Immature natural killer cell (primary cell): Measurements from ENCODE around the gene ELL2. TPM values are rescaled to one million over a fixed set of nuclear protein-coding genes. Genes with fewer than 3 reads are reported as not detected.
"Not testable (repeated sequence)": the region's sequence is repeated elsewhere in the genome, so short reads cannot be mapped to it uniquely, and the experiment has no call there.

ENCODE experiments used
- DNase-seq, 3 donors: peaks; one replicate each; pipeline ENCODE4 v3.0.0; 2022; ENCODE audit warnings: mixed read lengths in 1 of 3
- H3K27ac Mint-ChIP-seq, 6 donors: one replicate each; pipeline ENCODE4 v1.8.0; 2020; ENCODE audit warnings: mixed read lengths in 6 of 6, mild to moderate bottlenecking in 5 of 6, inconsistent platforms in 4 of 6, moderate library complexity in 3 of 6
- H3K27me3 Mint-ChIP-seq, 3 donors: one replicate each; pipeline ENCODE4 v1.8.0; 2020 to 2021; ENCODE audit warnings: low read depth in 3 of 3, mild to moderate bottlenecking in 3 of 3, mixed read lengths in 3 of 3, moderate library complexity in 3 of 3, inconsistent platforms in 1 of 3
- H3K36me3 Mint-ChIP-seq, 3 donors: one replicate each; pipeline ENCODE4 v1.8.0; 2020; ENCODE audit warnings: mixed read lengths in 3 of 3, inconsistent platforms in 2 of 3, mild to moderate bottlenecking in 2 of 3
- H3K4me1 Mint-ChIP-seq, 2 donors: one replicate each; pipeline ENCODE4 v1.8.0; 2020; ENCODE audit warnings: inconsistent platforms in 2 of 2, mild to moderate bottlenecking in 2 of 2, mixed read lengths in 2 of 2, moderate library complexity in 1 of 2
- H3K4me3 Mint-ChIP-seq, 5 donors: one replicate each; pipeline ENCODE4 v1.8.0; 2020; ENCODE audit warnings: mild to moderate bottlenecking in 5 of 5, mixed read lengths in 5 of 5, inconsistent platforms in 3 of 5, moderate library complexity in 3 of 5
- H3K9me3 Mint-ChIP-seq, 6 donors: one replicate each; pipeline ENCODE4 v1.8.0; 2020; ENCODE audit warnings: mild to moderate bottlenecking in 6 of 6, mixed read lengths in 6 of 6, inconsistent platforms in 4 of 6, moderate library complexity in 3 of 6
- polyA plus RNA-seq, 3 donors: library from polyadenylated mRNA; unstranded; fragments of 300-500 nt; fragmentation: Illumina TruSeq; gene quantifications; one replicate each; pipeline ENCODE4 v1.2.3, GENCODE V29; 2021

Gene ELL2
- polyA plus RNA-seq, 3 donors from 2014 or later, result 2.7 to 5.4 (median 5.2) TPM

GRCh38 chr5:95881833-95882232, 79.8 kb downstream of the ELL2 start:
- no peak for DNase-seq
- H3K9me3 Mint-ChIP-seq, result no peaks in the 10 kb centered on the region
- no peaks in the 10 kb centered on the region for H3K4me1 Mint-ChIP-seq
- H3K36me3 Mint-ChIP-seq, result peaks cover 0 to 7% (median 0%) of the 10 kb centered on the region in 3 donors
- H3K27me3 Mint-ChIP-seq, result peaks cover 0 to 3% (median 2%) of the 10 kb centered on the region in 3 donors
- H3K4me3 Mint-ChIP-seq, result no peak overlapping the region
- no peak overlapping the region for H3K27ac Mint-ChIP-seq

GRCh38 chr5:95880081-95880926, 81.3 kb downstream of the ELL2 start:
- Mint-ChIP-seq H3K4me1 (no peaks in the 10 kb centered on the region), H3K4me3 (no peak overlapping the region), H3K36me3 (peaks cover 0 to 2% (median 0%) of the 10 kb centered on the region in 3 donors), H3K27ac (no peak overlapping the region), H3K27me3 (peaks cover 0 to 4% (median 2%) of the 10 kb centered on the region in 3 donors), H3K9me3 (no peaks in the 10 kb centered on the region)
- no peak for DNase-seq

DNA sequence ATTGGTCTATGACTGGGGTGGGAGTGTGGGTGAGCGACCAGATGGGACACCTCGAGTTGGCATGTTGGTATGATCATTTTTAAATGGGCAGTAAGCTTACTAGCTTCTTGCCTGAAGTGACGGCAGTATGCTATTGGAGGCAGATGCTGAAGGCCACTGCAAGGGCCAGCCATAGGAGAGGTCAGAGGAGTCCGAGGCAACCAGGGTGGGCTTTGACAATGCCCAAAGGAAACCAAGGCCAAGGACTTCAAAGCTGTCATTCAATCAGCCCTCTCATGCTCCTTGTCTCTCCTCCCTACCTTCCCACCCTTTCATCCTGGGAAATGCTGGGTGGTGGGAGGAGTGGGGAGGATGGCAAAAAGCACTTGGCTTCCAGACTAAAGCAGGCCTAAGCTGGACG, 82.0 kb downstream of the ELL2 start:
- Mint-ChIP-seq H3K4me1 (no peaks in the 10 kb centered on the region), H3K27me3 (peaks cover 0 to 4% (median 2%) of the 10 kb centered on the region in 3 donors), H3K27ac (no peak overlapping the region), H3K4me3 (no peak overlapping the region), H3K36me3 (no peaks in the 10 kb centered on the region), H3K9me3 (no peaks in the 10 kb centered on the region)
- DNase-seq, result no peak

DNA sequence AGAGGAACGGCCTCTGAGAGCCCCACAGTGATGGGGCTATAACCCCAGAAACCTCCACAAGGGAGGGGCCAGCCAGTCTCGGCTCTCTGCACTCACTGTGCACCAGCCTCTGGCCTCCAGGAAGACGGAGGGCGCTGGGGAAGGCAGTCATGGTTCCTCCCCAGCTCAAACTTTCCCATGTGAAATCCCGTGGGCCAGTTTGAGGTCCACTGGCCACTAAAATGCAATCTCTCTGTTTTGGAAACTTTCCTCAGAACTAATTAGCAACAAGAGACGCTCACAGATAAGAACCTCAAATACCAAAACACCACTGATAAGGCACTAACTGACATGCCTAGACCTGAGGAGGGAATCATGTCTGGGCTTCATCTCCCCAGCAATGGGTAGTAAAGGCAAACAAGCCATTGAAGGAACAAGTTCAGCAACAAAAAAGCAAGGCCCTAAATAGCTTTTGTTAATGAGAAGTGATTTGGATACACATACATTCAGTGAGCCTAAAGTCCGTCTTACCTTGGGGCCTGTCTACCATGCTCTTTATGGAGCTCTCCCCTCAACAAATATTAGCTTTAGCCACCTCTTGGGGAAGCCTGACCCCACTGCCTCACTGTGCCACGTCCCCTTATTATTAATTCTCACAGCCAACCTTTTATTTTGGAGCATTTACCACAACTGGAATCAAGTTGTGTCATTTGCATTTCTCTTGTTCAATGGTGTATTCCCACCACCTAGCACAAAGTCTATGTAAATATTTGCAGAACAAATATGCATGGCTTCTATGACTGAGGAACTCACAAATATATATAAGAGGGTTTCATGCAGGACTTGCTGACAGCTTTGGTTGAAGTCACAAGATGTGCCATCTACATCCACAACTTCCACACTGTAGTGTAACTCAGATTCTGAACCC, 83.0 kb downstream of the ELL2 start:
- Mint-ChIP-seq H3K4me1 (no peaks in the 10 kb centered on the region), H3K4me3 (no peak overlapping the region), H3K9me3 (no peaks in the 10 kb centered on the region), H3K36me3 (no peaks in the 10 kb centered on the region), H3K27ac (peak overlapping the region in 1 of 6 donors; percentile 40), H3K27me3 (peaks cover 0 to 4% (median 2%) of the 10 kb centered on the region in 3 donors)
- DNase-seq, result no peak

DNA sequence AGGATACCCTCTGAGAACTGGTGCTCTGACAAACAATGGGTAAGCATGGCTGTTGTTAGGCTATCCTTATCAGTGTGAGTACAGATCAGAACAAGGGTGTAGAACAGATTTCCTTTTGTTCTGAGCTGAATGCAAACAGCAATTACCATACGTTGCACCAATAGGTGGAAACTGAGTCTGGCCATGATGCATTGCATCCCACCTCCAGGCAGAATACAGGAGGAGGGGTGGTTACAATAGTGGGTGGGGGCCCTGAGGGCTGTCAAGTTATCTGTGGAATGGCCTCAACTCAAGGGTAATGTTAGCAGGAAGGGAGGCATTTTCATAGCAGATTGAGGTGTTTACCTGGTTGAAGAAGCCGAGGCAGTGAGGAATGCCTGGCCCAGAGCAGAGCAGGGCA, 84.9 kb downstream of the ELL2 start:
- H3K4me3 Mint-ChIP-seq, result no peak overlapping the region
- no peaks in the 10 kb centered on the region for H3K9me3 Mint-ChIP-seq
- H3K27ac Mint-ChIP-seq, result no peak overlapping the region
- DNase-seq, result no peak
- H3K27me3 Mint-ChIP-seq, result peaks cover 0 to 10% (median 2%) of the 10 kb centered on the region in 3 donors
- H3K4me1 Mint-ChIP-seq, result no peaks in the 10 kb centered on the region
- H3K36me3 Mint-ChIP-seq, result no peaks in the 10 kb centered on the region

DNA sequence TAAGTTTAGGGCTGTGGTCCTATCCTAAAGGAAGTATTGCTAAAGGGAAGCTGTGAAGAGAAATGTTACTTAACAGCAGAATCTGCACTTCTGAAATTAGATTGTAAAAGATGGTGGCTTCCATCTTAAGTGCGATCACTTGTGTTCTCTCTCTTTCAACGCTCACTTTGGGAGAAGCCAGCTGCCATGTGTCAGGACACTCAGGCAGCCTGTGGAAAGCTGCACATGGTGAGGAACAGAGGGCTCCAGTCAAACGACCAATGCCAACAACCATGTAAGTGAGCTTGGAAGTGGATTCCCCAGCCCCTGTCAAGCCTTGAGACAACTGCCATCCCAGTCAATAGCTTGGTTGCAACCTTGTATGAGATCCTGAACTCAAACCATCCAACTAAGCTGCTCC, 87.4 kb downstream of the ELL2 start:
- no peaks in the 10 kb centered on the region for H3K9me3 Mint-ChIP-seq
- peaks cover 18 to 20% of the 10 kb centered on the region in 2 donors for H3K4me1 Mint-ChIP-seq
- no peak for DNase-seq
- H3K27me3 Mint-ChIP-seq, result peaks cover 0 to 11% (median 1%) of the 10 kb centered on the region in 3 donors
- H3K4me3 Mint-ChIP-seq, result no peak overlapping the region
- H3K27ac Mint-ChIP-seq, result no peak overlapping the region
- no peaks in the 10 kb centered on the region for H3K36me3 Mint-ChIP-seq

DNA sequence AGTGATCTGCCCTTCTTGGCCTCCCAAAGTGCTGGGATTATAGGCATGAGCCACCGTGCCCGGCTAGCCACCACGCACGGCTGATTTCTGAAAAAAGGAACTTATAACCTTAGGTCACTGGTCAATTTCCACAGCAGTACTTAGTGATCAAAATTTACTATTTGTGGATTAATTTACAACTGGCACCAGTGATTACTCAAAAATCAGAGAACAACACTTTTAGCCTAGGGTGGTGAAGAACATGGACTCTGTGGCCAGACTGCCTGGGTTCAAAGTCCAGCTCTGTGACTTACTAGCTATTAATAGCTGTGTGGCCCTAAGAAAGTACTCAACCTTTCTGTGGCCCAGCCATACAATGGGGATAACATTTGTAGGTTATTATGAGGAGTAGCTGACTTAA, 88.3 kb downstream of the ELL2 start:
- no peak overlapping the region for H3K4me3 Mint-ChIP-seq
- no peaks in the 10 kb centered on the region for H3K9me3 Mint-ChIP-seq
- peaks cover 0 to 17% (median 5%) of the 10 kb centered on the region in 3 donors for H3K27me3 Mint-ChIP-seq
- peaks cover 25 to 29% of the 10 kb centered on the region in 2 donors for H3K4me1 Mint-ChIP-seq
- H3K27ac Mint-ChIP-seq, result no peak overlapping the region
- H3K36me3 Mint-ChIP-seq, result no peaks in the 10 kb centered on the region
- DNase-seq, result no peak

GRCh38 chr5:95872346-95873268, 89.0 kb downstream of the ELL2 start:
- Mint-ChIP-seq H3K4me1 (peaks cover 27 to 30% of the 10 kb centered on the region in 2 donors), H3K36me3 (peaks cover 0 to 3% (median 0%) of the 10 kb centered on the region in 3 donors), H3K9me3 (no peaks in the 10 kb centered on the region), H3K27me3 (peaks cover 0 to 18% (median 10%) of the 10 kb centered on the region in 3 donors), H3K4me3 (no peak overlapping the region), H3K27ac (no peak overlapping the region)
- DNase-seq, result no peak

DNA sequence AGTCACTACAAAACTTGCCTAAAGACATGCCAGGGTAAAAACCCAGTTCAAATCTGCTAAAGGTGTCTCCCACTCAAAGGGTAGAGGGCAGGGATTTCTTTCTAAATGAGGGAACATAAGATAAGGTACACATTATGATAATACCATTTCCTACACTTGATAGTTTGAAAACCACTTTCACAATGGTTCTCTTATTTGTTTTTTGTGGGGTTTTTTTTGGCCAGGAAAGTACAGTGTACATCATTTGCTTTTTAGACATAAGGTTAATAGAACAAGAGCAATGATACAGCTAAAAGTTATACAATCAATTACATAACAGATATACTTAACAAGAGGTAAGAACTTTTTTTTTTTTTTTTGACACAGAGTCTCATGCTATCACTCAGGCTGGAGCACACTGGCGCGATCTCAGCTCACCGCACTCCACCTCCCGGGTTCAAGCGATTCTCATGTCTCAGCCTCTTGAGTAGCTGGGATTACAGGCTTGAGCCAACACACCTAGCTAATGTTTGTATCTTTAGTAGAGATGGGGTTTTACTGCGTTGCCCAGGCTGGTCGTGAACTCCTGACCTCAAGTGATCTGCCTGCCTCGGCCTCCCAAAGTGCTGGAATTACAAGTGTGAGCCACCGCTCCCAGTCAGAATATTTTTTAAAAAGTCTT, 90.4 kb downstream of the ELL2 start:
- no peaks in the 10 kb centered on the region for H3K9me3 Mint-ChIP-seq
- H3K36me3 Mint-ChIP-seq, result peaks cover 0 to 3% (median 0%) of the 10 kb centered on the region in 3 donors
- H3K27ac Mint-ChIP-seq, result no peak overlapping the region
- H3K4me1 Mint-ChIP-seq, result peaks cover 27 to 30% of the 10 kb centered on the region in 2 donors
- peaks cover 0 to 14% (median 12%) of the 10 kb centered on the region in 3 donors for H3K27me3 Mint-ChIP-seq
- no peak for DNase-seq
- H3K4me3 Mint-ChIP-seq, result no peak overlapping the region

GRCh38 chr5:95870105-95870672, 91.5 kb downstream of the ELL2 start:
- H3K36me3 Mint-ChIP-seq, result peaks cover 0 to 3% (median 0%) of the 10 kb centered on the region in 3 donors
- peak overlapping the region in 1 of 5 donors; percentile 47 for H3K4me3 Mint-ChIP-seq
- H3K4me1 Mint-ChIP-seq, result peaks cover 27 to 30% of the 10 kb centered on the region in 2 donors
- H3K27me3 Mint-ChIP-seq, result peaks cover 0 to 14% (median 12%) of the 10 kb centered on the region in 3 donors
- no peak for DNase-seq
- no peaks in the 10 kb centered on the region for H3K9me3 Mint-ChIP-seq
- peak overlapping the region in 1 of 6 donors; percentile 45 for H3K27ac Mint-ChIP-seq

DNA sequence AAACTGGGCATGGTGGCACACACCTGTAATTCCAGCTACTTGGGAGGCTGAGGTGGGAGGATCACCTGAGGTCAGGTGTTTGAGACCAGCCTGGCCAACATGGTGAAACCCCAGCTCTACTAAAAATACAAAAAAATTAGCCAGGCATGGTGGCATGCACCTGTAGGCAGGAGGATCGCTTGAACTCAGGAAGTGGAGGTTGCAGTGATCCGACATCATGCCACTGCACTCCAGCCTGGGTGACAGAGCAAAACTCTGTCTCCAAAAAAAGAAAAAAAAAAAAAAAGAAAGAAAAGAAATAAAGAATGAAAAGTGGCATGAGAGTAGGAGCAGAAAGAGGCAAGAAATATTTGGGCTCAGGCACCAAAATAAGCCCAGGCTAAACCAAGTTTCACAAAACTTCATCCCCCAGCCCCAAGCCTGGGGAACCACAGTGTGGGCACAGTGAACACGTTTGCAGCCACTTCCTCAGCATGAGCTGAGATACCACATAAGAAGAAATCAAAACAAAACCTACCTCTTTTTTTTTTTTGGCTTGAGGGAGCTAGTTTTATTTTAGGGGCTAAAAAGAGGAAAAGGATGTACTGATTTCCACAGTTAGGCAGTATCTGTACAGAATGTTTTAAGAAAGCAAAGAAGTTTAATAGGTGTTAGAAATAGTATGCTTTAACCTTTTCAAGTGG, 92.3 kb downstream of the ELL2 start:
- H3K9me3 Mint-ChIP-seq, H3K36me3 Mint-ChIP-seq: not testable (repeated sequence)
- Mint-ChIP-seq H3K4me1 (peaks cover 27 to 30% of the 10 kb centered on the region in 2 donors), H3K27ac (peak overlapping the region in 3 of 6 donors; percentile 12 to 59 (median 51)), H3K27me3 (peaks cover 2 to 14% (median 12%) of the 10 kb centered on the region in 3 donors), H3K4me3 (peak overlapping the region in 4 of 5 donors; percentile 16 to 71 (median 60))
- DNase-seq, result peak; percentile 69 to 70 (median 69)

GRCh38 chr5:95868136-95868535, 93.5 kb downstream of the ELL2 start:
- Mint-ChIP-seq H3K4me1 (peaks cover 27 to 30% of the 10 kb centered on the region in 2 donors), H3K27me3 (peaks cover 5 to 15% (median 14%) of the 10 kb centered on the region in 3 donors), H3K9me3 (no peaks in the 10 kb centered on the region), H3K4me3 (no peak overlapping the region), H3K36me3 (peaks cover 0 to 3% (median 0%) of the 10 kb centered on the region in 3 donors), H3K27ac (no peak overlapping the region)
- no peak for DNase-seq
